GM12801 (cell line): ENCODE data around the gene CAPZB.

ENCODE experiments used
- CTCF ChIP-seq: IDR thresholded peaks from one replicate; pipeline ENCODE4 v1.5.1; 2011; ENCODE audit warnings: control low read depth; ENCODE audit not compliant: insufficient read length; ENCODE audit errors: extremely low read depth

CAPZB gene

GRCh38 chr1:19426294-19427086 is 58.8 kb downstream of the CAPZB start:
- no peak for TF ChIP-seq CTCF

- no peak for TF ChIP-seq CTCF
These were observed 59.6 kb downstream of the CAPZB start for GRCh38 chr1:19425646-19426239.

- no peak for TF ChIP-seq CTCF
These were observed 60.4 kb downstream of the CAPZB start for GRCh38 chr1:19424651-19425570.

GRCh38 chr1:19423130-19423529 is 62.2 kb downstream of the CAPZB start:
- no peak for TF ChIP-seq CTCF

GRCh38 chr1:19421365-19421764 is 64.0 kb downstream of the CAPZB start:
- no peak for TF ChIP-seq CTCF

GRCh38 chr1:19420606-19421005 is 64.7 kb downstream of the CAPZB start:
- no peak for TF ChIP-seq CTCF

- no peak for TF ChIP-seq CTCF
These were observed 65.6 kb downstream of the CAPZB start for GRCh38 chr1:19419691-19420090.
